HG02943 (cell line): ENCODE data around the gene PTPN7.
"Not testable (repeated sequence)": the region's sequence is repeated elsewhere in the genome, so short reads cannot be mapped to it uniquely, and the experiment has no call there.

Experiments
- ATAC-seq: cut with Tn5 transposase; IDR thresholded peaks from one replicate; pipeline ENCODE4 v1.9.1; 2021; ENCODE audit warnings: mild to moderate bottlenecking, low read depth, moderate library complexity; ENCODE audit not compliant: unreplicated experiment

The PTPN7 gene

GRCh38 chr1:202160377-202160940 lies at the start of gene PTPN7:
TSS of gene PTPN7 (minus strand) at chr1:202160602. CDS start at chr1:202159402, 1,200 bp downstream.
- ATAC-seq: peak; percentile 54

- no peak for ATAC-seq
Observed at GRCh38 chr1:202208351-202208857, 48.0 kb upstream of the PTPN7 start.

- ATAC-seq: no peak
Observed at GRCh38 chr1:202207292-202207691, 46.9 kb upstream of the PTPN7 start.

GRCh38 chr1:202205523-202206190 lies 45.3 kb upstream of the PTPN7 start:
- ATAC-seq: no peak

GRCh38 chr1:202204065-202204464 lies 43.7 kb upstream of the PTPN7 start:
- no peak for ATAC-seq

- ATAC-seq: no peak
Observed at GRCh38 chr1:202203238-202204039, 43.0 kb upstream of the PTPN7 start.

GRCh38 chr1:202202500-202203168 lies 42.2 kb upstream of the PTPN7 start:
- no peak for ATAC-seq

- no peak for ATAC-seq
Observed at GRCh38 chr1:202201971-202202370, 41.6 kb upstream of the PTPN7 start.

GRCh38 chr1:202201266-202201665 lies 40.9 kb upstream of the PTPN7 start:
- no peak for ATAC-seq

- no peak for ATAC-seq
Observed at GRCh38 chr1:202200669-202201068, 40.3 kb upstream of the PTPN7 start.

GRCh38 chr1:202200112-202200548 lies 39.7 kb upstream of the PTPN7 start:
- no peak for ATAC-seq

- ATAC-seq: no peak
Observed at GRCh38 chr1:202199040-202199889, 38.9 kb upstream of the PTPN7 start.

- ATAC-seq: no peak
Observed at GRCh38 chr1:202198366-202198724, 37.9 kb upstream of the PTPN7 start.

GRCh38 chr1:202197653-202198365 lies 37.4 kb upstream of the PTPN7 start:
- ATAC-seq: no peak

GRCh38 chr1:202194328-202194648 lies 33.9 kb upstream of the PTPN7 start:
- ATAC-seq: no peak

- ATAC-seq: no peak
Observed at GRCh38 chr1:202193614-202194327, 33.4 kb upstream of the PTPN7 start, which contains the start of gene LGR6. TSS of gene LGR6 (plus strand) at chr1:202193799. CDS start at chr1:202193990, 191 bp downstream.

GRCh38 chr1:202192770-202193613 lies 32.6 kb upstream of the PTPN7 start:
- no peak for ATAC-seq

GRCh38 chr1:202191391-202191790 lies 31.0 kb upstream of the PTPN7 start:
- ATAC-seq: not testable (repeated sequence)
